GM12865 (cell line): Measurements from ENCODE around the gene KMT2B.

ENCODE experiments used
- DNase-seq: peaks from one replicate; pipeline ENCODE4 v3.0.0; 2010; ENCODE audit warnings: low read depth
- H3K4me3 ChIP-seq: 2 replicates; pipeline ENCODE4 v1.5.1; 2011; ENCODE audit warnings: mild to moderate bottlenecking, low read depth, low read length, control low read depth
- CTCF ChIP-seq: IDR thresholded peaks from 2 replicates; pipeline ENCODE4 v1.5.1; 2011; ENCODE audit warnings: low read length, control low read depth, low read depth, inconsistent platforms; ENCODE audit not compliant: insufficient read depth; ENCODE audit errors: missing control alignments

Gene KMT2B

GRCh38 chr19:35718345-35719041 lies 690 bp downstream of the KMT2B start:
- H3K4me3 ChIP-seq, result peak overlapping the region; percentile 85
- no peak for TF ChIP-seq CTCF
- peak; percentile 65 for DNase-seq

GRCh38 chr19:35719402-35720162 lies 1.8 kb downstream of the KMT2B start:
- no peak for DNase-seq
- no peak for TF ChIP-seq CTCF
- peak overlapping the region; percentile 85 for H3K4me3 ChIP-seq

GRCh38 chr19:35720163-35720524 lies 2.3 kb downstream of the KMT2B start:
- H3K4me3 ChIP-seq, result no peak overlapping the region
- no peak for TF ChIP-seq CTCF
- DNase-seq, result no peak

- no peak for TF ChIP-seq CTCF
These were observed 2.8 kb downstream of the KMT2B start for GRCh38 chr19:35720648-35721047.

GRCh38 chr19:35721374-35721773 lies 3.6 kb downstream of the KMT2B start:
- DNase-seq, result no peak
- no peak for TF ChIP-seq CTCF
- H3K4me3 ChIP-seq, result no peak overlapping the region

More at GRCh38 chr19:35720648-35721047, 2.8 kb downstream of the KMT2B start:
- no peak for DNase-seq
- no peak overlapping the region for H3K4me3 ChIP-seq

- DNase-seq, result no peak
- H3K4me3 ChIP-seq, result no peak overlapping the region
- no peak for TF ChIP-seq CTCF
These were observed 4.7 kb downstream of the KMT2B start for GRCh38 chr19:35722461-35722860.
